ENCODE data around the gene PPM1A. TPM values are rescaled to one million over a fixed set of nuclear protein-coding genes. Genes with fewer than 3 reads are reported as not detected.

PPM1A gene
- total and polyA plus RNA-seq, 9 of the 15 experiments (the other 6 are each of a cell fraction or from before 2014, with no cell fraction given) = 5.5 to 23.9 (median 15.2) TPM

- TF ChIP-seq ARHGAP35 (IDR thresholded peaks at IDR 0.05; ENCODE audit: partially characterized antibody) (no peak), POLR2AphosphoS5 (IDR thresholded peaks at IDR 0.05; ENCODE audit: control insufficient read depth, insufficient read depth, low read depth, low read length) (no peak), KDM2B (CRISPR knock-in tag; IDR thresholded peaks at IDR 0.05) (no peak), HMG20A (CRISPR knock-in tag; conservative IDR thresholded peaks at IDR 0.05) (no peak), CBX3 (IDR thresholded peaks at IDR 0.05; ENCODE audit: borderline replicate concordance in 1 of 2, low read length in 2 of 2) (no peak), THRB (CRISPR knock-in tag; conservative IDR thresholded peaks at IDR 0.05) (no peak), ILK (tag; IDR thresholded peaks at IDR 0.05; ENCODE audit: borderline replicate concordance, low read depth) (no peak), SIX5 (IDR thresholded peaks at IDR 0.05; ENCODE audit: borderline replicate concordance in 1 of 2, insufficient read depth in 1 of 2, low read depth in 1 of 2, low read length in 2 of 2) (no peak)
- TF ChIP-seq, protein P1, sequence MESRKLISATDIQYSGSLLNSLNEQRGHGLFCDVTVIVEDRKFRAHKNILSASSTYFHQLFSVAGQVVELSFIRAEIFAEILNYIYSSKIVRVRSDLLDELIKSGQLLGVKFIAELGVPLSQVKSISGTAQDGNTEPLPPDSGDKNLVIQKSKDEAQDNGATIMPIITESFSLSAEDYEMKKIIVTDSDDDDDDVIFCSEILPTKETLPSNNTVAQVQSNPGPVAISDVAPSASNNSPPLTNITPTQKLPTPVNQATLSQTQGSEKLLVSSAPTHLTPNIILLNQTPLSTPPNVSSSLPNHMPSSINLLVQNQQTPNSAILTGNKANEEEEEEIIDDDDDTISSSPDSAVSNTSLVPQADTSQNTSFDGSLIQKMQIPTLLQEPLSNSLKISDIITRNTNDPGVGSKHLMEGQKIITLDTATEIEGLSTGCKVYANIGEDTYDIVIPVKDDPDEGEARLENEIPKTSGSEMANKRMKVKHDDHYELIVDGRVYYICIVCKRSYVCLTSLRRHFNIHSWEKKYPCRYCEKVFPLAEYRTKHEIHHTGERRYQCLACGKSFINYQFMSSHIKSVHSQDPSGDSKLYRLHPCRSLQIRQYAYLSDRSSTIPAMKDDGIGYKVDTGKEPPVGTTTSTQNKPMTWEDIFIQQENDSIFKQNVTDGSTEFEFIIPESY (CRISPR knock-in tag; IDR thresholded peaks at IDR 0.05) = no peak
These were observed 21.7 kb upstream of the PPM1A start (continued) for GRCh38 chr14:60227291-60227690.

Measured in K562 (cell line).